GM18951 (cell line): ENCODE results near the gene UQCR11.

ENCODE experiments used
- POLR2A ChIP-seq: IDR thresholded peaks from 4 replicates; pipeline ENCODE4 v1.6.1; 2011; ENCODE audit warnings: mild to moderate bottlenecking; ENCODE audit not compliant: insufficient read length, insufficient read depth; ENCODE audit errors: extremely low read depth
- in situ Hi-C: fragments of 300-500 bp; cut with MboI; formaldehyde crosslinking; loops from one replicate; pipeline ENCODE4 v1.12.0; 2022; ENCODE audit warnings: low sequenced_read_pairs, mixed read lengths, inconsistent platforms; ENCODE audit not compliant: unreplicated experiment

The UQCR11 gene

GRCh38 chr19:1599460-1599846 lies 5.8 kb downstream of the UQCR11 start:
- in situ Hi-C loops: no loop called here
- TF ChIP-seq POLR2A: no peak

- no peak for TF ChIP-seq POLR2A
- in situ Hi-C loops: no loop called here
These were observed 6.3 kb downstream of the UQCR11 start for GRCh38 chr19:1598777-1599459.

- no peak for TF ChIP-seq POLR2A
- in situ Hi-C loops: no loop called here
These were observed 11.8 kb downstream of the UQCR11 start for GRCh38 chr19:1593501-1593772.

- in situ Hi-C loops: no loop called here
These were observed 12.3 kb downstream of the UQCR11 start, which contains the start of gene MBD3 for GRCh38 chr19:1592755-1593500. Gene MBD3 (minus strand): TSS chr19:1592865. CDS start chr19:1592631, 234 bp downstream.

GRCh38 chr19:1592024-1592754 lies 13.1 kb downstream of the UQCR11 start:
- in situ Hi-C loops: no loop called here
- TF ChIP-seq POLR2A: peak; percentile 96

More at GRCh38 chr19:1592755-1593500, 12.3 kb downstream of the UQCR11 start, which contains the start of gene MBD3:
- peak; percentile 80 for TF ChIP-seq POLR2A

GRCh38 chr19:1591421-1592023 lies 13.7 kb downstream of the UQCR11 start:
- no peak for TF ChIP-seq POLR2A

GRCh38 chr19:1590641-1591397 lies 14.4 kb downstream of the UQCR11 start:
- TF ChIP-seq POLR2A: no peak
- in situ Hi-C loops: no loop called here

More at GRCh38 chr19:1591421-1592023, 13.7 kb downstream of the UQCR11 start:
- in situ Hi-C loops: no loop called here

- TF ChIP-seq POLR2A: no peak
- in situ Hi-C loops: no loop called here
These were observed 17.4 kb downstream of the UQCR11 start for GRCh38 chr19:1587872-1588271.

GRCh38 chr19:1585243-1585580 lies 20.1 kb downstream of the UQCR11 start:
- in situ Hi-C loops: no loop called here
- TF ChIP-seq POLR2A: no peak

GRCh38 chr19:1584500-1585242 lies 20.6 kb downstream of the UQCR11 start:
- in situ Hi-C loops: no loop called here
- no peak for TF ChIP-seq POLR2A

- no peak for TF ChIP-seq POLR2A
- in situ Hi-C loops: no loop called here
These were observed 23.1 kb downstream of the UQCR11 start for GRCh38 chr19:1582201-1582600.

- TF ChIP-seq POLR2A: no peak
These were observed 24.3 kb downstream of the UQCR11 start for GRCh38 chr19:1580957-1581356.

GRCh38 chr19:1580382-1580781 lies 24.9 kb downstream of the UQCR11 start:
- in situ Hi-C loops: no loop called here
- no peak for TF ChIP-seq POLR2A

More at GRCh38 chr19:1580957-1581356, 24.3 kb downstream of the UQCR11 start:
- in situ Hi-C loops: no loop called here
